Fibroblast of villous mesenchyme (primary cell): ENCODE data around the gene BLM. TPM values are rescaled to one million over a fixed set of nuclear protein-coding genes. Genes with fewer than 3 reads are reported as not detected.

Experiments used
- DNase-seq: peaks from one replicate; pipeline ENCODE4 v3.0.0-alpha.2; 2010; ENCODE audit warnings: low read depth
- H3K4me3 ChIP-seq: 2 replicates; pipeline ENCODE4 v1.5.1; 2011; ENCODE audit warnings: low read depth, mild to moderate bottlenecking, low read length
- total RNA-seq: library from RNA; depleted of rRNA; stranded (reverse); fragments of >200 nt; gene quantifications from 2 replicates; pipeline ENCODE4 v1.2.3, GENCODE V29; 2012
- TF ChIP-seq, protein P1 (sequence below): IDR thresholded peaks from 2 replicates; pipeline ENCODE4 v1.5.1; 2012; ENCODE audit warnings: low read depth, mild to moderate bottlenecking, low read length; ENCODE audit not compliant: insufficient read depth

Gene BLM
- total RNA-seq, 1 donor = 6.0 TPM

- no peak overlapping the region for H3K4me3 ChIP-seq
- DNase-seq = no peak
- TF ChIP-seq, protein P1, sequence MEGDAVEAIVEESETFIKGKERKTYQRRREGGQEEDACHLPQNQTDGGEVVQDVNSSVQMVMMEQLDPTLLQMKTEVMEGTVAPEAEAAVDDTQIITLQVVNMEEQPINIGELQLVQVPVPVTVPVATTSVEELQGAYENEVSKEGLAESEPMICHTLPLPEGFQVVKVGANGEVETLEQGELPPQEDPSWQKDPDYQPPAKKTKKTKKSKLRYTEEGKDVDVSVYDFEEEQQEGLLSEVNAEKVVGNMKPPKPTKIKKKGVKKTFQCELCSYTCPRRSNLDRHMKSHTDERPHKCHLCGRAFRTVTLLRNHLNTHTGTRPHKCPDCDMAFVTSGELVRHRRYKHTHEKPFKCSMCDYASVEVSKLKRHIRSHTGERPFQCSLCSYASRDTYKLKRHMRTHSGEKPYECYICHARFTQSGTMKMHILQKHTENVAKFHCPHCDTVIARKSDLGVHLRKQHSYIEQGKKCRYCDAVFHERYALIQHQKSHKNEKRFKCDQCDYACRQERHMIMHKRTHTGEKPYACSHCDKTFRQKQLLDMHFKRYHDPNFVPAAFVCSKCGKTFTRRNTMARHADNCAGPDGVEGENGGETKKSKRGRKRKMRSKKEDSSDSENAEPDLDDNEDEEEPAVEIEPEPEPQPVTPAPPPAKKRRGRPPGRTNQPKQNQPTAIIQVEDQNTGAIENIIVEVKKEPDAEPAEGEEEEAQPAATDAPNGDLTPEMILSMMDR = no peak
These were observed 10.5 kb upstream of the BLM start for GRCh38 chr15:90706394-90707327.

- no peak overlapping the region for H3K4me3 ChIP-seq
- no peak for DNase-seq
- TF ChIP-seq, protein P1 = no peak
These were observed 9.7 kb upstream of the BLM start for GRCh38 chr15:90707489-90707888.

DNA sequence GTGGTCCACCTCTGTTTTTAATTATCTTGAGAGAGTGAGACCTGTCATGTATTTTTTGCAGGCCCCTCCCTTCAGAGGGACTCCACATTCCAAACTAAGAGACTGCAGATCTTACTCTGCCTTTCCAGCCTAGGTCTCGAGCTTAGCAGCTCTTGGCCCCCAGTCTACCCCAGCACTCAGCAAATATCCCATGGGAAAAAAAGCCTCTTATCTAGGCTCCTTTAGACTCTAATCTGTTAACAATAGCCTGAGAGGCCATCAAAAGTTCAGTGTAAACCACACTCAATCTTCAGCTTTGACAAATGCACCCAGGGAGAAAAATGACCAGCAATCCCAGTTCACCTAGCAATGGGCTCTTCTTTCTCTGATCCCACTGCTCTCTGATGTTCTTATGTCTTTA lies 8.6 kb upstream of the BLM start:
- no peak overlapping the region for H3K4me3 ChIP-seq
- no peak for DNase-seq
- TF ChIP-seq, protein P1 = no peak

- no peak for DNase-seq
- TF ChIP-seq, protein P1 = no peak
- no peak overlapping the region for H3K4me3 ChIP-seq
These were observed 7.9 kb upstream of the BLM start for GRCh38 chr15:90709278-90709677.

- no peak for DNase-seq
- H3K4me3 ChIP-seq = no peak overlapping the region
- TF ChIP-seq, protein P1 = no peak
These were observed 6.6 kb upstream of the BLM start for GRCh38 chr15:90710436-90711027.

GRCh38 chr15:90711418-90711824 lies 5.7 kb upstream of the BLM start:
- no peak overlapping the region for H3K4me3 ChIP-seq
- DNase-seq = no peak
- TF ChIP-seq, protein P1 = no peak
